Activated CD4-positive, alpha-beta T cell treated with anti-CD3 and anti-CD28 coated beads for 48 hours (primary cell): ENCODE measurements around the gene LONRF3.

Experiments used
- DNase-seq: peaks from one replicate; pipeline ENCODE4 v3.0.0-alpha.2; 2020

LONRF3 gene

GRCh38 chrX:119041175-119041574 is 66.8 kb downstream of the LONRF3 start:
- DNase-seq: no peak

DNA sequence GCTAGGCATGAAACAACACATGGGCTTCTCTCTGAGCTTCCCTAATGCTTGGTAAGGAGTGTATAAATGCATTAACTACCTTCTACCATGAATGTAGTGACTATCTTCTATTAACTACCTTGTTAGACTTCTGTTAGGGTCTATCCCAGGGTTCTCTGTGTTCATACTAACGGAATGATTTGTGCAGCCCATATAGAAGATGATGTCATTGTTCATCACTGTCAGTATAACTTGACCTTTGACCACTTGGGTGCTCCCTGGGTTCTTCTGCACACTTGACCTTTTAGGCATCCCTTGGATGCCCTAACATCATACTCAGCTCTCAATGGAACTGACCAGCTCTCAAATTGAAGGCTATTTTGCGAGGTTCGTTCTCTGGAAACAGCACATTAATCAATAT is 67.6 kb downstream of the LONRF3 start:
- no peak for DNase-seq

DNA sequence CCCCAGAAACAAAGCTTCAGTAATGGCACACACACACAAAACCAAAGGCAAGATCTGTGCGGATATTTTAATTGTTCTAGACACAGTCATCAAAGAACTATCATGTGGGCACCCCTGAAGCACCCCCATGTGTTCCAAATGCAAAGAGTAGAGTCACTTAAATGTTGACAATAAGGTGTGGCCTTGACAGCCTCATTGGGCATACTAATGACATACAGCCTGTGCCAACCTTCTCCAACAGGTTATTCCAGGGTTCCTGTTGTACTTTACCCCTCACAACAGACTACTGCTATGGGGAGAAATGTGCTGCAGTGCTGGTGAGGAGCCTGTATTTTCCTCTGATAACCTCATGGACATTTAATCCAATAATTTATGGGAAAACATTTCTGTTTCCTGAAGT is 68.6 kb downstream of the LONRF3 start:
- DNase-seq: no peak

DNA sequence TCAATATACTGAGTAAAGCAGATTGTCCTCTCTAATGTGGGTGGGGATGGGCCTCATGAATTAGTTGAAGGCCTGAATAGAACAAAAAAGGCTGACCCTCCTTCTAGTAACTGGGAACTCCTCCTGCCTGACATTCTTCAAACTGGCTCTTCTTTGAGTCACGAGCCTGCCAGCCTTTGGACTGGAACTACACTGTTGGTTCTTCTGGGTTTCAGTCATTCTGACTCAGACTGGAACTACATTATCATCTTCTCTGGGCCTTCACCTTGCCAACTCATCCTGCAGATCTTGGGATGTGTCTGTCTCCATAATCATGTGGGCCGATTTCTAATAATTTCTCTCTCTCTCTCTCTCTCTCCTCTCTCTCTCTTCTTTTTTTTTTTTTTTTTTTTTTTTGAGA is 71.5 kb downstream of the LONRF3 start:
- DNase-seq: peak; percentile 10

GRCh38 chrX:119055687-119056086 is 81.3 kb downstream of the LONRF3 start:
- no peak for DNase-seq

- DNase-seq: no peak
Observed at GRCh38 chrX:119062750-119063374, 88.4 kb downstream of the LONRF3 start.

DNA sequence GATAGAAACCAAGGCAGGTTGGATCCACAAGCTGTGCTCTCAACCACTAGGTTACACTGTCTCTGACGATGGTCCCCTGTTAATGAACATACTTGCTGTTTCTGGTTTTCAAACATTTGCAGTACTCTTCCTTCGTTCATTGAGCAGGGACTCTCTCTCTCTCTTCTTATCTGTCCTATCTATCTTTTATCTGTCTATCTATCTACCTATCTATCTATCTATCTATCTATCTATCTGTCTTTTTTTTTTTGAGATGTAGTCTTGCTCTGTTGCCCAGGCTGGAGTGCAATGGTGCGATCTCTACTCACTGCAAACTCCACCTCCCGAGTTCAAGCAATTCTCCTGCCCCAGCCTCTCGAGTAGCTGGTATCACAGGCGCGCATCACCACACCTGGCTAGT is 89.0 kb downstream of the LONRF3 start:
- no peak for DNase-seq

DNA sequence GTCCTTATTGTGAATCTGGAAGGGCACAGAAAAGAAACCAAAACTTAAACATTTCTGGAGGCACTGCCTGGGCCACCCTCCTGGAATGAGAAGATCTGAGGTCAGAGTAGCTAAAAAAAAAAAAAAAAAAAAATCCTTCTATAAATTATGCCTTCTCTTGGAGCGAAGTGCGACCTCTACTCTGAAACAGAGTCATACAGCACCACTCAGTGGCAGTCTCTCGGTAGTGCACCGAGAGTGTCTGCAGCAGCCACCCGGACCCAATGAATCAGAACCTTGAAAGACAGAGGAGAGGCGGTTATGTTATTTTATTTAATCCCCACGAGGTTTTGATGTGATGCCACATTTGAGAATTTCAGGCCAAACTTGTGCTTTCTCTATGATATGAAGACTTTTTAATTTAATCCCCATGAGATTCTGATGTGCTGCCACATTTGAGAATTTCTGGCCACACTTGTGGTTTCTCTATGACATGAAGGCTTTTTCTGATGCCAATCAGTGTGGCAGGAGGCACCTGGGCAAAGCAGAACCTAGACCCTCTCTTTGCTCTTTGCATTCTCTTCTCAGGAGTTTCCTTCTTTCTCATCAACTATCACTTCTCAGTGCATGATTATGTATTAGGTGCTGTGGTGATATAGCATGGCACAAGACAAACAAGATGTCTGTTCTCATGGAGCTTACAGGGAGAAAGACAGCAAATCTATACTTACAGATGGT is 92.8 kb downstream of the LONRF3 start:
- peak; percentile 67 for DNase-seq
